ENCODE measurements around the gene SMDT1. TPM values are rescaled to one million over a fixed set of nuclear protein-coding genes. Genes with fewer than 3 reads are reported as not detected.

Gene SMDT1
- total and polyA plus RNA-seq, 8 donors = 50.9 to 119 (median 58.1) TPM

GRCh38 chr22:42061041-42061440 is 18.5 kb upstream of the SMDT1 start:
- intact Hi-C loops (cut with DNase I) = no loop called here
- Histone ChIP-seq H3K4me3 (no peak overlapping the region), H3K9me3 (no peaks in the 10 kb centered on the region), H3K27ac (no peak overlapping the region), H3K27me3 (no peaks in the 10 kb centered on the region), H3K36me3 (peaks cover 0 to 7% (median 0%) of the 10 kb centered on the region in 3 donors), H3K4me1 (no peaks in the 10 kb centered on the region)
- no peak for TF ChIP-seq CTCF (IDR thresholded peaks at IDR 0.05)
- WGBS, 2 donors = 93% methylated on average over 7 of the region's 7 CpGs
- FAIRE-seq (no peak), ATAC-seq (no peak), DNase-seq (peak in 1 of 6 donors; percentile 21)

DNA sequence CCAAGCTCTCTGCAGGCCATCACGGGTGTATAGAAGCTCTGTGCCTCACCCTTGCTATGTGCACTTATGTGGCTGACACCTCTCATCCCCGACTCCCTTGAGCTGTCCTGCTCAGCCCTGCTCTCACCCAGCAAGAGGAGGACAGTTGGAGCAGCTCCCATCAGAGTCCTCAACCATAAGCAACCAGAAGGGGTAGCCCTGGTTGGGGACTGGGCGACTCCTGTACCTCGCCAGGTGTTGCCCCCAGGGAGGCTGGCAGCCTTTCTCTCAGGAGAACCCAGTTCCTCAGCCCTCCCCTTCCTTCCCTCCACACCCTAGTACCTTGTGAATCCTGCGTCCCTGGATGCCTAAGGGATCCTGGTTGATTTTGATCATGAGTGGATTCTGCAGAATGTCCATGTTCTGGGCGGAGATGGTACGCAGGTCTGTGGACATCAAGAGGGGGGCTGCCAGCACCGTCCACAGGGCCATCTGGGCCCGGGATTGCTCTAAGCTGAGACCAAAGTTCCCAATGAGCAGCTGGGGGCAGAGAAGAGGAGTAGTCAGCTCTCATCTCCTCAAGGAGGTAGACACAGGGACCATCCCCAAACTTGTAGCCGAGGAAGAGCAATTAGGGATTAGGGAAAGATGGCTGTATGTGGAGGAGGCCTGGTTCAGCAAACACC is 16.9 kb upstream of the SMDT1 start:
- Histone ChIP-seq H3K4me1 (no peaks in the 10 kb centered on the region), H3K27ac (no peak overlapping the region), H3K4me3 (no peak overlapping the region), H3K27me3 (no peaks in the 10 kb centered on the region), H3K9me3 (no peaks in the 10 kb centered on the region), H3K36me3 (peaks cover 0 to 7% (median 0%) of the 10 kb centered on the region in 3 donors)
- DNase-seq (peak in 1 of 6 donors; percentile 34), FAIRE-seq (no peak), ATAC-seq (no peak)
- no peak for TF ChIP-seq CTCF (IDR thresholded peaks at IDR 0.05)
- 94 to 95% methylated on average over 10 of the region's 10 CpGs for WGBS, 2 donors
- intact Hi-C loops (cut with DNase I) = no loop called here

GRCh38 chr22:42064629-42065028 is 14.9 kb upstream of the SMDT1 start:
- H3K36me3 ChIP-seq = peaks cover 0 to 7% (median 0%) of the 10 kb centered on the region in 3 donors
- H3K27ac ChIP-seq = no peak overlapping the region
- ATAC-seq = peak in 1 of 4 donors; percentile 20
- FAIRE-seq = no peak
- no peaks in the 10 kb centered on the region for H3K9me3 ChIP-seq
- DNase-seq = peak in 1 of 6 donors; percentile 20
- TF ChIP-seq CTCF (IDR thresholded peaks at IDR 0.05) = no peak
- no peaks in the 10 kb centered on the region for H3K4me1 ChIP-seq
- no peaks in the 10 kb centered on the region for H3K27me3 ChIP-seq
- H3K4me3 ChIP-seq = no peak overlapping the region
- intact Hi-C loops (cut with DNase I) = no loop called here
- 12 to 19% methylated on average over 1 of the region's 1 CpG for WGBS, 2 donors

DNA sequence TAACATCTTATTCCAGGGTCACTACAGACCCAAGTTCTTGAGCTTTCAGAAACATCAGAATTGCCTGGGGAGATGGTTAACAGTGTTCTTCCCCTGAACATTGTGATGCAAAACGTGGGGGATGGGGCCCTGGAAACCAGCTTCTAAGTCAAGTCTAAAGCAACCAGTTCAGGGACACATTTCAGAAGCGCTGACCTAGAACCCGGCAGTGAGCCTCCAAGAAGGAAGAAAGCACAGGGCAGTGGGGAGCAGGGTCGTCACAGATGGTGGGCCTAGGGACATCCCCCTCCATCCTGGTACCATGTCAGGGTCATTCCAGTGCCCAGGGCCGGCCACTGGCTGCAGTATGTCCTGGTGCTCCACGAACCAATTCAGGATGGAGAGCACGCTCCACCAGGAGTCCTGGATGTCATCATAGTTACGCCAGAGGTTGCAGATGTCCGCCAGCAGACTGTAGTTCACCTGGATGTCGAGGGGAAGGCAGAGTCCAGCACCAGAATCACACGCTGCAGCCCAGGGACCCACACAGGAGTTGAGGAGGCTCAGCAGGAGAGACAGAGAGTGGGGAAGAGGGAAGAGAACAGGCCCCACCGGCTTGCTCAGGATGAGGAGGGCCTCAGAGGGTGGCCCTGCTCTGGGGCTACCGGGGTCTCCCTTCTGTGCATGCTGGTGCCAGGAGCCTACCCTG is 13.9 kb upstream of the SMDT1 start:
- FAIRE-seq = no peak
- 83 to 88% methylated on average over 12 to 13 of the region's 13 CpGs for WGBS, 2 donors
- H3K36me3 ChIP-seq = peaks cover 0 to 7% (median 0%) of the 10 kb centered on the region in 3 donors
- no peaks in the 10 kb centered on the region for H3K9me3 ChIP-seq
- peak in 2 of 6 donors; percentile 9 to 36 for DNase-seq
- peaks cover 0 to 5% (median 0%) of the 10 kb centered on the region in 3 donors for H3K4me1 ChIP-seq
- intact Hi-C loops (cut with DNase I) = no loop called here
- H3K27ac ChIP-seq = no peak overlapping the region
- no peak for TF ChIP-seq CTCF (IDR thresholded peaks at IDR 0.05)
- no peaks in the 10 kb centered on the region for H3K27me3 ChIP-seq
- ATAC-seq = no peak
- no peak overlapping the region for H3K4me3 ChIP-seq
